ENCODE results near the gene UEVLD.

- TF ChIP-seq CTCF (conservative IDR thresholded peaks at IDR 0.05; ENCODE audit: low read length): no peak
- no peak for TF ChIP-seq EZH2phosphoT487 (IDR thresholded peaks at IDR 0.05; ENCODE audit: borderline replicate concordance)
These were observed 26.1 kb upstream of the UEVLD start for GRCh38 chr11:18614667-18615066.

All from Loucy (cell line).